ENCODE data around the gene GAS7. TPM values are rescaled to one million over a fixed set of nuclear protein-coding genes. Genes with fewer than 3 reads are reported as not detected.

Gene GAS7
- 10 to 100 TPM; 19.9 to 87.1 (median 41.5) TPM for total RNA-seq

GRCh38 chr17:10198509-10199249 is at the start of gene GAS7:
Gene GAS7, minus strand, starts transcription at chr17:10198606.
- Histone ChIP-seq H3K4me1 (peaks cover 2 to 25% (median 8%) of the 10 kb centered on the region in 4 donors), H3K36me3 (no peaks in the 10 kb centered on the region), H3K9me3 (peaks cover 6 to 9% (median 7%) of the 10 kb centered on the region in 4 donors), H3K4me3 (peak within 1 kb of the TSS; percentile 18 to 66 (median 57)), H3K27me3 (peaks cover 0 to 21% (median 9%) of the 10 kb centered on the region in 4 donors), H3K27ac (peak within 1 kb of the TSS in 2 of 4 donors; percentile 61 to 67)
- DNase-seq: peak; percentile 53 to 93
- peak in 1 of 2 donors; percentile 91 for ATAC-seq (ENCODE audit: low FRiP score in 2 of 2)
- TF ChIP-seq CTCF (IDR thresholded peaks at IDR 0.05) (no peak), POLR2AphosphoS5 (IDR thresholded peaks at IDR 0.05) (no peak), POLR2A (IDR thresholded peaks at IDR 0.05) (peak in 1 of 4 donors; percentile 23)
- 2 to 5% methylated on average over 5 to 23 of the region's 86 CpGs for WGBS, 2 donors

- DNase-seq: no peak
These were observed 49.4 kb upstream of the GAS7 start for GRCh38 chr17:10247810-10248209.

GRCh38 chr17:10243883-10244844 is 45.8 kb upstream of the GAS7 start:
- no peak for DNase-seq
- 62 to 68% methylated on average over 12 of the region's 12 CpGs for WGBS, 2 donors
- ATAC-seq (ENCODE audit: low FRiP score in 2 of 2): peak in 1 of 2 donors; percentile 94

More at GRCh38 chr17:10247810-10248209, 49.4 kb upstream of the GAS7 start:
- no peaks in the 10 kb centered on the region for H3K4me1 ChIP-seq
- H3K36me3 ChIP-seq: no peaks in the 10 kb centered on the region
- H3K27ac ChIP-seq: no peak overlapping the region
- ATAC-seq (ENCODE audit: low FRiP score in 2 of 2): peak; percentile 12 to 39
- H3K9me3 ChIP-seq: no peaks in the 10 kb centered on the region
- WGBS, 2 donors: 57 to 68% methylated on average over 4 of the region's 4 CpGs
- H3K27me3 ChIP-seq: no peaks in the 10 kb centered on the region
- TF ChIP-seq POLR2A (IDR thresholded peaks at IDR 0.05) (no peak), POLR2AphosphoS5 (IDR thresholded peaks at IDR 0.05) (no peak), EP300 (IDR thresholded peaks at IDR 0.05) (no peak), CTCF (IDR thresholded peaks at IDR 0.05) (no peak)
- no peak overlapping the region for H3K4me3 ChIP-seq

GRCh38 chr17:10241781-10242180 is 43.4 kb upstream of the GAS7 start:
- no peak overlapping the region for H3K27ac ChIP-seq
- H3K36me3 ChIP-seq: no peaks in the 10 kb centered on the region
- no peaks in the 10 kb centered on the region for H3K4me1 ChIP-seq
- no peaks in the 10 kb centered on the region for H3K27me3 ChIP-seq
- 77% methylated on average over 4 of the region's 4 CpGs for WGBS, 2 donors
- H3K9me3 ChIP-seq: no peaks in the 10 kb centered on the region
- no peak overlapping the region for H3K4me3 ChIP-seq
- TF ChIP-seq POLR2A (IDR thresholded peaks at IDR 0.05) (no peak), CTCF (IDR thresholded peaks at IDR 0.05) (no peak), POLR2AphosphoS5 (IDR thresholded peaks at IDR 0.05) (no peak), EP300 (IDR thresholded peaks at IDR 0.05) (no peak)
- ATAC-seq (ENCODE audit: low FRiP score in 2 of 2) (no peak), DNase-seq (no peak)

More at GRCh38 chr17:10243883-10244844, 45.8 kb upstream of the GAS7 start:
- TF ChIP-seq EP300 (IDR thresholded peaks at IDR 0.05) (no peak), CTCF (IDR thresholded peaks at IDR 0.05) (no peak), POLR2AphosphoS5 (IDR thresholded peaks at IDR 0.05) (no peak), POLR2A (IDR thresholded peaks at IDR 0.05) (no peak)
- Histone ChIP-seq H3K27ac (no peak overlapping the region), H3K36me3 (no peaks in the 10 kb centered on the region), H3K4me3 (no peak overlapping the region), H3K9me3 (no peaks in the 10 kb centered on the region), H3K27me3 (no peaks in the 10 kb centered on the region), H3K4me1 (no peaks in the 10 kb centered on the region)
